HEK293 (cell line): ENCODE data around the gene WDR7.

ENCODE experiments used
- ATF2 ChIP-seq: fragments of 450-650 bp; formaldehyde crosslinking; IDR thresholded peaks from 2 replicates; pipeline ENCODE4 v1.5.1; 2016; ENCODE audit warnings: missing biosample characterization, missing genetic modification characterization, low read depth
- IKZF3 ChIP-seq: fragments of 450-650 bp; IDR thresholded peaks from 2 replicates; pipeline ENCODE4 v1.5.0; 2018; ENCODE audit warnings: missing biosample characterization, mild to moderate bottlenecking, missing genetic modification characterization, moderate library complexity
- OSR2 ChIP-seq: fragments of 450-650 bp; formaldehyde crosslinking; IDR thresholded peaks from 2 replicates; pipeline ENCODE4 v1.5.1; 2016; ENCODE audit warnings: missing biosample characterization, missing genetic modification characterization
- YY2 ChIP-seq: fragments of 450-650 bp; formaldehyde crosslinking; IDR thresholded peaks from 2 replicates; pipeline ENCODE4 v1.5.1; 2016; ENCODE audit warnings: missing biosample characterization, missing genetic modification characterization
- ZBTB26 ChIP-seq: fragments of 450-650 bp; formaldehyde crosslinking; optimal IDR thresholded peaks from 2 replicates; pipeline ENCODE3; 2016; ENCODE audit warnings: missing biosample characterization, mild to moderate bottlenecking, missing genetic modification characterization
- ZBTB7A ChIP-seq: fragments of 450-650 bp; formaldehyde crosslinking; IDR thresholded peaks from 2 replicates; pipeline ENCODE4 v1.5.1; 2016; ENCODE audit warnings: low read depth, missing biosample characterization, missing genetic modification characterization
- ZEB2 ChIP-seq: fragments of 450-650 bp; formaldehyde crosslinking; IDR thresholded peaks from 2 replicates; pipeline ENCODE4 v1.5.1; 2016; ENCODE audit warnings: missing biosample characterization, missing genetic modification characterization
- ZNF121 ChIP-seq: fragments of 450-650 bp; formaldehyde crosslinking; IDR thresholded peaks from 2 replicates; pipeline ENCODE4 v1.5.1; 2016; ENCODE audit warnings: missing biosample characterization, missing genetic modification characterization
- ZNF214 ChIP-seq: fragments of 450-650 bp; formaldehyde crosslinking; IDR thresholded peaks from 2 replicates; pipeline ENCODE4 v1.5.1; 2017; ENCODE audit warnings: missing biosample characterization, mild to moderate bottlenecking, missing genetic modification characterization, borderline replicate concordance
- ZNF239 ChIP-seq: fragments of 450-650 bp; formaldehyde crosslinking; IDR thresholded peaks from 2 replicates; pipeline ENCODE4 v1.5.1; 2016; ENCODE audit warnings: missing biosample characterization, missing genetic modification characterization
- ZNF416 ChIP-seq: fragments of 450-650 bp; formaldehyde crosslinking; IDR thresholded peaks from 2 replicates; pipeline ENCODE4 v1.5.1; 2016; ENCODE audit warnings: missing biosample characterization, missing genetic modification characterization
- ZNF510 ChIP-seq: fragments of 450-650 bp; formaldehyde crosslinking; IDR thresholded peaks from 2 replicates; pipeline ENCODE4 v1.5.1; 2018; ENCODE audit warnings: mild to moderate bottlenecking, missing genetic modification characterization, missing biosample characterization; ENCODE audit not compliant: insufficient replicate concordance
- ZNF843 ChIP-seq: fragments of 450-650 bp; formaldehyde crosslinking; IDR thresholded peaks from 2 replicates; pipeline ENCODE4 v1.5.1; 2016; ENCODE audit warnings: missing biosample characterization, missing genetic modification characterization
- TF ChIP-seq, protein P1 (sequence below): fragments of 450-650 bp; formaldehyde crosslinking; IDR thresholded peaks from 2 replicates; pipeline ENCODE4 v1.5.1; 2016; ENCODE audit warnings: missing biosample characterization, missing genetic modification characterization

- TF ChIP-seq YY2 (no peak), ZNF239 (tag by site-specific recombination) (no peak), ZNF510 (no peak), ZNF214 (tag by site-specific recombination) (no peak), ZEB2 (no peak), ZNF416 (tag by site-specific recombination) (no peak), IKZF3 (tag by site-specific recombination) (no peak), ZNF121 (tag by site-specific recombination) (no peak), ATF2 (no peak), ZBTB26 (tag by site-specific recombination) (no peak), ZNF843 (tag by site-specific recombination) (no peak), ZBTB7A (tag by site-specific recombination) (no peak), OSR2 (tag by site-specific recombination) (no peak)
- TF ChIP-seq, protein P1, sequence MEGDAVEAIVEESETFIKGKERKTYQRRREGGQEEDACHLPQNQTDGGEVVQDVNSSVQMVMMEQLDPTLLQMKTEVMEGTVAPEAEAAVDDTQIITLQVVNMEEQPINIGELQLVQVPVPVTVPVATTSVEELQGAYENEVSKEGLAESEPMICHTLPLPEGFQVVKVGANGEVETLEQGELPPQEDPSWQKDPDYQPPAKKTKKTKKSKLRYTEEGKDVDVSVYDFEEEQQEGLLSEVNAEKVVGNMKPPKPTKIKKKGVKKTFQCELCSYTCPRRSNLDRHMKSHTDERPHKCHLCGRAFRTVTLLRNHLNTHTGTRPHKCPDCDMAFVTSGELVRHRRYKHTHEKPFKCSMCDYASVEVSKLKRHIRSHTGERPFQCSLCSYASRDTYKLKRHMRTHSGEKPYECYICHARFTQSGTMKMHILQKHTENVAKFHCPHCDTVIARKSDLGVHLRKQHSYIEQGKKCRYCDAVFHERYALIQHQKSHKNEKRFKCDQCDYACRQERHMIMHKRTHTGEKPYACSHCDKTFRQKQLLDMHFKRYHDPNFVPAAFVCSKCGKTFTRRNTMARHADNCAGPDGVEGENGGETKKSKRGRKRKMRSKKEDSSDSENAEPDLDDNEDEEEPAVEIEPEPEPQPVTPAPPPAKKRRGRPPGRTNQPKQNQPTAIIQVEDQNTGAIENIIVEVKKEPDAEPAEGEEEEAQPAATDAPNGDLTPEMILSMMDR: no peak
Observed at GRCh38 chr18:56756966-56757365, 105.8 kb downstream of the WDR7 start.
